Breast epithelium (tissue), 3 donors: ENCODE measurements around the gene RANGAP1.

Experiments used
- CTCF ChIP-seq, 3 donors: fragments of 450-650 bp; IDR thresholded peaks; one replicate each; pipeline ENCODE4 v1.5.1; 2016 to 2017; ENCODE audit warnings: antibody characterized with exemption in 3 of 3, mild to moderate bottlenecking in 3 of 3, moderate library complexity in 3 of 3
- POLR2AphosphoS5 ChIP-seq, 3 donors: sonication (generic); formaldehyde crosslinking; IDR thresholded peaks; one replicate each; pipeline ENCODE4 v1.6.1; 2017; ENCODE audit warnings: antibody characterized with exemption in 3 of 3

- TF ChIP-seq CTCF (IDR thresholded peaks at IDR 0.05) (no peak), POLR2AphosphoS5 (IDR thresholded peaks at IDR 0.05) (no peak)
These were observed 5.1 kb downstream of the RANGAP1 start for GRCh38 chr22:41280854-41281253.
